Stimulated activated CD4-positive, alpha-beta T cell treated with anti-CD3 and anti-CD28 coated beads, Interleukin-12 subunit alpha, Interleukin-12 subunit beta, amount 100 ng/mL, for 4 hours (primary cell): ENCODE data around the gene KRT4.

Source experiments
- DNase-seq: peaks from one replicate; pipeline ENCODE4 v3.0.0-alpha.2; 2020

The KRT4 gene

GRCh38 chr12:52790427-52791270 lies 23.3 kb downstream of the KRT4 start:
- DNase-seq, result no peak

DNA sequence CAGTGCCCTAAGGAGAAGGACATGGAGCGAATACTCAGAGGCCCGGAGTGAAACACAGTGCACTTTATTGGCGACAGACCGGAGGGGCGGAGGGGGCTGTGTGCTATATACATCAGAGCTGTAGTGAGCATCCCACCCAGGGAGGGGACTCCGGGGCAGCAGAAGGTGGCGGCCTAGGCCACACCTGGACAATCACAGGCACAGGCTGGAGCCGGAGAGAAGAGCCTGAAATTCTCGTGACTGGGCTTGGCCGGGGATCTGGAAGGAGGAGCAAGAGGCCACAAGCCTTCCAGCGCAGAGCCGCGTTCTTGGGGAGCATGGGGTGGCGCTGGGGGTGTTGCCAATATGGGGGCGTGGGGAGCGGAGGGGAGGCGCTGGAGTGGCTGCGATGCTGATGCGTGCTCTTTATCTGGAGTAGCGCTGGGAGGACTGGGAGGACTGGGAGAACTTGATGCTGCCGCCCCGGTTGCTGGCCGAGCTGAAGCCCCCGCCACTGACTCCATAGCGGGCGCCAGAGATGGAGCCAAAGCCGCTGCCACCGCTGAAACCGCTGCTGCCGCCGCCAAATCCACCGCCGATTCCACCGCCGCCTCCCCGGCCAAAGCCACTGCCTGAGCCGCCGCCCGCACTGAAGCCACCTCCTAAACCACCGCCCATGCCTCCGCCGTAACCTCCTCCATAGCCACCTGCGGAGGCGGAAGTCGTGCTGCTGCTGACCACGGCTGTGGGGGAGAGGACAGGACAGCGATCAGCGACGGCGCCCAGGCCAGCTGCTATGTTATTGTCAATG lies 24.1 kb downstream of the KRT4 start:
- DNase-seq, result peak; percentile 3

DNA sequence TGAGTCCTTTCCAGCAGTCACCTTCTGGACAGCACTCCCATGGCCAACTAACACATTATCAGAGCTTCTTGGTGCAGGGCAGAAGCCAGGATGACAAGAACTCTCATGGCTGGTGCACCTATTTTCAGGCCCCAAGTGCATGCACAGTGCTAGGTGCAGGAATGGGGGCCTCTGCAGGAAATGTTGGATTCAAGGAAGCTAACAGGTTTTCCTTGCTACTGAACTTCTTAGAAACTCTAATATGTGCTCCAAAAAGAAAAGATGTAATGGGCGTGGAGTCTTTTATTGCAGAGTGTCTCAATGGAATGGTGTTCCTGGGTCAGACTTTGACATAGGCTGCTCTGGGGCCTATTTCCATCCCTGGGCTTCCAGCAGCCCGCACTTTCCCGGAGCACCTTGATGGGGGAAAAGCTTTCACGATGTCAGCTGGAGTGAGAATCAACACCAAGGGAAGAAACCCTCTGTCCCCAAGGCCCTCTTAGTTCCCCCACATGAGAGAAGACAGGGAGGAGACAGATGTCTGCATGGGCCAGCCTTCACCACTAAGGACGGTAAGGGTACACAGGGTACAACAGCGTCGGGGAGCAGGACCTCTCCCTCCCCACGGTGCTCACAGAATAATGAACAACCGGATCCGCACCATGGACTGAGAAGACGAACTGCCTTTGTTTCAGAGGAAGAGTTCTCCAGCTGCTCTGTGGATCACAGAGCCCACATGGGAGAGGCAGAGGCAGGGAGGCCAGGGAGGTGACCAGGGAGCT lies 24.9 kb downstream of the KRT4 start:
- no peak for DNase-seq

DNA sequence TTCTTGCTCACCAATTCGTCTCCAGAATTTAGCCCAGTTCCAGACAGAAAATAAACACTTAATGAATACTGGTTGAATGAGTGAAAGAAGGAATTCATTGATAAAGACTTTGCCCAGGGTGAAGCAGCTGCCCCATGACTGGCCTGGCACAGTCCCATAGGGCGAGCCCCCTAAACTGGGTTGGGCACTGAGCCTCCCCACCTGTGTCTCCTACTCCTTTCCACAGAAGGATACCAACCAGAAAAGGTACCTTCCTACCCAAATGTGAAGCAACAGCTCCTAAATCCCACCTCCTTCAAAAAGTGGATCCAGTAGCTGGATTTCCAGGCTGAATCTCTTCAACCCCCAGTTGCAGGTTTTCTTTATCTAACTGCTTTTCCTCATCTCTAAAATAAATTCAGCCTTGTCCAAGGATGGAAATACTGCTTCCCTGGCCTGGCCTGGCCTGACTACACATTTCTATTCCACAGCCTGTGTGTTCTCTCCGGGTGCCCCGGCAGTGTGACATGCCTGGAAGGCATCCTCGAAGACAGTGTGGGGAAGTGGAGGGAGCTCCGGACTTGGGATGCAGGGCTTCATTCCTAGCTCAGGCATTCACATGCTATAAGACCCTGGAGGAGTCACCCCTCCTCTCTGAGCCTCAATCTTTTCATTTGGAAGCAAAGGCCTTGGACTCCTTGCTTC lies 25.6 kb downstream of the KRT4 start:
- no peak for DNase-seq

GRCh38 chr12:52787324-52788191 lies 26.4 kb downstream of the KRT4 start:
- no peak for DNase-seq

DNA sequence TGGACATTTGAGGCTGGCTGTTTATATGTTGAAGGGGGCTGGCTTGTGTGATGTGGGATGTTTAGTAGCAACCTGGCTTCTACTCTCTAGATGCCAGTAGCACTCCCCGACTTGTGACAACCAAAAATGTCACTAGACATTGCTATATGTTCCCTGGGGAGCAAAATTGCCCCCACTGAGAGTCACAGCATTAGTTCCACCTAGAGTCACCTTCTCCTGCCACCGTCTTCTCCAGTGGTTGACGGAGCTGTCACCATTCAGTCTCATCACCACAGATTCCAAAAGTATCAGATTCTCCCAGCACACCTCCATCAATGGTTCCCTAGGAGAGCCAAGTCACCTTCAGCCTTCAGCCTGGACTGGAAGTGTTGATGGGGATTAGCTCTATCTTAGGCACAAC lies 29.0 kb downstream of the KRT4 start:
- no peak for DNase-seq

DNA sequence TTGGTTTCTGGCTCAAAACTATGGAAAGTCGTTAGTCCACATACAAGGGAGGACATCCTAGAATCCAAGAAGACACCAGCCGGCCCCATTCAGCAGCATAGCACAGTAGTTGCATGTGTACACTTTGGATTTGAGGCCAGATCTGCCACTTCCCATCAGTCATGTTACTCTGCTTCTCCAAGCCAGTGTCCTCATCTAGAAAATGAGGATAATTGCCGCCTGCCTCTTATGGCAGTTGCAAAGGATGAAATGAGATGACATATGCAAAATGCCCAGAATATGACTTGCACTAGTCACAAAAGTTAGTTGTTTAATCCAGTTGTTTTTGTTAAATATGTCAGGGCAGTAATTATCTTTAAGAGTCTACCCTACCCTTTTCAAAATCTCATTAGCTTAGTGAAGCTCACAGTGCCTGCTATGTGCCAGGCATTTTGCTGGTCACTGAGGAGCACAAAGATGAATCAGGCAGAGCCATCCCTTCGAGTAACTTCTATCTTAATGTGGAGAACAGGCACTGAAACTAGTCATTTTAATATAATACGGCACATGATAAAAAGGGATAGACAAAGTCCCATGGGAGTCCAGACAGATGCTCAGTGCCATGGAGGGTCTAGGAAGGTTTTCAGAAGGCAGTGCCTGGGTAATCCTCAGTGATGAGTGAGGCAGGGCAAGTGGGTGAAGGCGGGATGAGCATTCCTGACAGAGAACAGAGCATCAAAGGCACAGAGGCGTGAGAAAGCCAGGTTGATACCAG lies 30.2 kb downstream of the KRT4 start:
- no peak for DNase-seq

GRCh38 chr12:52782502-52782901 lies 31.4 kb downstream of the KRT4 start:
- no peak for DNase-seq

DNA sequence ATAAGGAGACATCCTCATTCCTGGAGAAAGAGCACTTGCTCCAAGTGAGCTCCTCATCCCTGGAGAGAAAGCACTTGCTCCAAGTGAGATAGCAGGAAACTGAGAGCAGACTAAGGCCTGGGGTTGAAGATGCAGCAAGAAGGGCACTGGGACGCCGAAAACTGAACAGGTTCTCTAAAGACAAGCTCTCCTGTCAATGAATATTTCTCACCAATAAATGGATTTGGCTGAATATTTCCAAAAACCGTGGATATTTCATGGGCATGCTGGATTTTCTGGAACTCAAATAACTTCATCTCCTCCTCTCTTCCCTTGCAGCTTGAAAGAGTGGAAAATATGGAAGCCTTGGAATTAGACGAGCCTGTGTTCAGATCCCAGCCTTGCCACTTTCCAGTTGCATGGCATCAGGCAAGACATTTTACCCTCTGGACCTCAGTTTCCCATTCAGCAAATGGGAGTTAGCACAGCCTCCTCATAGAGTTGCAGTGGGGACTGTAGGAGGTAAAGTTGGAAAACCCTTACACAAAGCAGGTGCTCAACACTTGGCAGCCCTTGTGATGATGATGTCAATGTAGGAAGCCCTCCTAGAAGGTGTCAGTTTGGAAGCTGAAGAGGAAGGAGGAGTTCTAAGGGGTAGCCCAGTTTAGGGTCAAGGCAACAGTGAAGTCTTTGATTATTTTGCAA lies 32.4 kb downstream of the KRT4 start:
- DNase-seq, result no peak

DNA sequence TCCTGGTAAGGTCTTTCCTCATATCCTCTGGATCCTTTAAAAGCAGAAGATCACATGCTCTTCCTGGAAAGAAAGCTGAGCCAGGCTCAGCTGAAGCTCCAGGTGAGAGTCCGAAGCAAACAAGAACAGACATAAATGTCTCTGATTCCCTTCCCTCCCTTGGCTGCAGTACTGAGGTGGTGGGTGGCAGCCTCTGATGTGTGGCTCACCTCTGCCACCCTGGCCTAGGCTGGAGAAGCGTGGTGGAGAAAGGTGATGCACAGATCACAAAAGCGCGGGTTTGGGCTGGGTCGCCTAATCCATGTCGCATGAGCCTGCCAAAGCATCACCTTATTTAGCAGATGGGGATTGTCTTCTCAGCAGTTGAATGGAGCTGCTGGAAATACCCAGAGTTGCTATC lies 34.0 kb downstream of the KRT4 start:
- DNase-seq, result no peak

DNA sequence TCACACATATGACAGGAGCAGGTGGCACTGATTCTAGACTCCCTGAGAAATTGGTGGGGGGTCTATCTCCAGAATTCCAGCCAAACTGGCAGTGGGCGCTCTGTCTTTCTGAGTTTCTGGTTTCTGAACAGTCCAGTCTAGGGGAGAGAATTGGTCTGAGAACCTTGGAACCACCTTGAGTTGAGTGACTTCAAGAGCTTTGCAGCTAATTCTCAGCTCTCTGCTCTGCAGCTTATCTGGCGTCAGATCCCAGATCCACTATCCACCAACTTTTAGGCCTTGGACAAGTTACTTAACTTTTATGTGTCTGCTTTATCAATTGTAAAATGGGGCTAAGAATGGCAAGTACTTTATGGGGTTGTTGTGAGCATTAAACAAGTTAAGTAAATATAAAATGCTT lies 35.1 kb downstream of the KRT4 start:
- DNase-seq, result no peak

- DNase-seq, result no peak
Measured at GRCh38 chr12:52777566-52777965, 36.4 kb downstream of the KRT4 start.

DNA sequence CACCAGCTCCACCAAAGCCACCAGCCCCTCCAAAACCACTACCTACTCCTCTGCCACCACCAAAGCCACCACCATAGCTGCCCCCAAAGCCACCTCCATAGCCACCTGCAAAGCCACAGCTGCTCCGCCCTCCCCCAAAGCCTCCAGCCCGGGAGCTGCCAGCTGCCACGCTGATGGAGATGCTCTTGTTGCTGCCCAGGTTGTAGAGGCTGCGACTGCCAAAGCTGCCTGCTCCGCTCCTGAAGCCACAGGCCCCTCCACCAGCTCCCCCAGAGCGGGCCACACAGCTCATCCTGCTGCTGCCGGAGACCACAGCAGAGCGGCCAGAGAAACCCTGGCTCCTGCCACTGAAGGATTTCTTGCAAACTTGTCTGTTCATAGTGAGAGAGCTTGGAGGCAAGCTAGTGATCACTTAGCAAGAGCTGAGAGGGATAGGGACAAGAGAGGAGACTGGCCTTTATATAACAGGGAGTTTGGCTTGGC lies 37.0 kb downstream of the KRT4 start, which contains the start of gene KRT76:
Gene KRT76, minus strand, starts transcription at position 433 of the 483 bp plus-strand sequence. Its CDS starts 54 bp downstream, at position 379.
- no peak for DNase-seq

- no peak for DNase-seq
Measured at GRCh38 chr12:52776435-52776834, 37.5 kb downstream of the KRT4 start.

GRCh38 chr12:52774629-52775250 lies 39.2 kb downstream of the KRT4 start:
- no peak for DNase-seq

- DNase-seq, result no peak
Measured at GRCh38 chr12:52772772-52773171, 41.1 kb downstream of the KRT4 start.

- no peak for DNase-seq
Measured at GRCh38 chr12:52772188-52772587, 41.7 kb downstream of the KRT4 start.

GRCh38 chr12:52771505-52771904 lies 42.4 kb downstream of the KRT4 start:
- DNase-seq, result no peak

DNA sequence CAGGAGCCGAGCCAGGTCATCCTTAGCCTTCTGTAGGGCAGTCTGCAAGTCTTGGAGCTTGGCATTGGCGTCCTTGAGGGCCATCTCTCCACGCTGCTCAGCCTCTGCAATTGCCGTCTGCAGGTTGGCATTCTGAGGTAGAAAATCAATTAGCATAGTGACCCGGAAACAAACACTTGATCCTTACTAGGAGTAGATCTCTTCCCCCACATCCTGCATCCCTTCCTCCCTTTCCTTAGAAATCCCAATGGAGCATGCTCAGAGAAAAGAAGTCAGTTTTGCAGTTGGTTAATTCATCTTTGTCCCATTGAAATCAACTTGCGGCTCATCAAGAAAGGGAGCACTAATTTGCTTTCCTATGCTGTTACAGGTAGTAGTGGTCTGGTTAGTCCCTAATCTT lies 42.8 kb downstream of the KRT4 start:
- DNase-seq, result no peak

GRCh38 chr12:52769946-52770345 lies 44.0 kb downstream of the KRT4 start:
- no peak for DNase-seq
